ENCODE results near the gene WDFY2.
"Not testable (repeated sequence)": the region's sequence is repeated elsewhere in the genome, so short reads cannot be mapped to it uniquely, and the experiment has no call there.

WDFY2 gene

DNA sequence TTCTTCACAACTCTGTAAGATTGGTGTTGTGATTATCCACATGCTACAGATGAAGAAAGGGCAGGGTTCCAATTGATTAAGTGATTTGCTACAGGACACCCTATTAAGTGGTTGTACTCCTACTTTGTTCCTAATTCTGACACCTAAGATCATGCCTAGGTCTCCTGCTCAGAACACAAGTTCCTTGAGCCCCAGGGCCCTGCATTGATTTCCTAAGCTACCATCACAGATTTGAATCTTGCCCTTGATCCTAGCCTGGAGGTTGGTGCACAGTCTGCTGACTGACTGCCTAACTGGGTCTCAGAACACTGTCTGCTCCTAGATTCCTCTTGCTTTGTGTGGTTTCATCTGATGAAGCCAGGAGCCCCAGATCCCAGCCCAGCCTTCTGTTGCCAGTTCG lies 19.6 kb upstream of the WDFY2 start:
- no peak for DNase-seq

- DNase-seq: not testable (repeated sequence)
Measured at GRCh38 chr13:51569001-51569400, 15.3 kb upstream of the WDFY2 start.

- DNase-seq: no peak
Measured at GRCh38 chr13:51576754-51577153, 7.5 kb upstream of the WDFY2 start.

GRCh38 chr13:51577690-51578089 lies 6.6 kb upstream of the WDFY2 start:
- DNase-seq: no peak

- no peak for DNase-seq
Measured at GRCh38 chr13:51579676-51580075, 4.6 kb upstream of the WDFY2 start.

DNA sequence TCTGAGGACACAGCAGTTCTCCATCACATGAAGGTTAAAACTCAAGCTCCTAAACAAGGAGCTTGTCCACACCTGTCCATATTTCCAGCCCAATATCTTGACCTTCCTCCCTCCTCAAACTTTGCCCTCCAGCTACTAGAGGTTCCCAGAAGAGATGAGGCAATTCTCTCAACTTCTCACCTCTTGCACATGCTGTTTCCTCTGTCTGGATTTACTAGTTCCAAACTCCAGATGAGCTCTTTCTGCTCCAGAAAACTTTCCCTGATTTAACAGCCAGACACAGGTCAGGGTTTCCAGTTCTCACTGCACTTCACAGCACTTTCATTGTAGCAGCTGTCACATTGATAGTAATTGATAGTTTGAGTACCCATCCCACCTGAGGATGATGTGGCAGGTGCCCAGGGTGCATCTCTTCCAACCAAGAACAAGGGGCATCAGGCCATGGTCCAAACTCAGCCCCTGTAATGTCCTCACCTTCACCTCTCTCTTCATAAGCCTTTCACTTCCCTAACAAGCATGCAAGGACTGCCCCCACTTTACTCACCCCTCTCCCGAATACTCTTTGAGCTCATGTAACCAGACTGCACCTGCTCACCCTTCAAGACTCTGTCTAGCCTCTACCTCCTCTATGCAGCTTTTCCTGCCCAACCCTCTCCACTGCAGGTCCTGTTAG lies 3.0 kb upstream of the WDFY2 start:
- no peak for DNase-seq

DNA sequence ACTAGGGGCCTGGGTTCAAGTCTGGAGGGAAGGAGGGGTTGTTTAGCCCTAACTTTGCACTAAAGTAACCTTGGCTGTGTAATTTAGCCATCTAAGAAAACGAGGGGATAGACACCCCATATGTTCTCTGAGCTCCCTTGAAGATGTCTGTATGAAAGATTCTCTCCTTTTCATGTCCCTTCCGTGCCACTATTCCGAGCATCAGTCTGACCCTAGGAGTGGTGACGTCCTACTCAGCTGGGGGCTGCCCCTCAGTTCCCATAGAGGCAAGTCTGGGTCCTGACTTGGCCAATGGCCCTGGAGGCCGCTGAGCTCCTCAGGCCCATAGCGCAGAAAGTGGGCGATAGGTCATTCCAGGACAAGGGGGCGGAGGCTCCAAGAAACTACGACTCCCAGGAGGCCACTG lies 790 bp upstream of the WDFY2 start:
- no peak for DNase-seq

- peak; percentile 70 to 80 for DNase-seq
Measured at GRCh38 chr13:51584731-51585672, 740 bp downstream of the WDFY2 start.

GRCh38 chr13:51585696-51586095 lies 1.4 kb downstream of the WDFY2 start:
- no peak for DNase-seq

- no peak for DNase-seq
Measured at GRCh38 chr13:51587372-51587771, 3.1 kb downstream of the WDFY2 start.

GRCh38 chr13:51588406-51588949 lies 4.2 kb downstream of the WDFY2 start:
- DNase-seq: no peak

GRCh38 chr13:51589793-51590192 lies 5.5 kb downstream of the WDFY2 start:
- DNase-seq: no peak

GRCh38 chr13:51590231-51590970 lies 6.1 kb downstream of the WDFY2 start:
- no peak for DNase-seq

DNA sequence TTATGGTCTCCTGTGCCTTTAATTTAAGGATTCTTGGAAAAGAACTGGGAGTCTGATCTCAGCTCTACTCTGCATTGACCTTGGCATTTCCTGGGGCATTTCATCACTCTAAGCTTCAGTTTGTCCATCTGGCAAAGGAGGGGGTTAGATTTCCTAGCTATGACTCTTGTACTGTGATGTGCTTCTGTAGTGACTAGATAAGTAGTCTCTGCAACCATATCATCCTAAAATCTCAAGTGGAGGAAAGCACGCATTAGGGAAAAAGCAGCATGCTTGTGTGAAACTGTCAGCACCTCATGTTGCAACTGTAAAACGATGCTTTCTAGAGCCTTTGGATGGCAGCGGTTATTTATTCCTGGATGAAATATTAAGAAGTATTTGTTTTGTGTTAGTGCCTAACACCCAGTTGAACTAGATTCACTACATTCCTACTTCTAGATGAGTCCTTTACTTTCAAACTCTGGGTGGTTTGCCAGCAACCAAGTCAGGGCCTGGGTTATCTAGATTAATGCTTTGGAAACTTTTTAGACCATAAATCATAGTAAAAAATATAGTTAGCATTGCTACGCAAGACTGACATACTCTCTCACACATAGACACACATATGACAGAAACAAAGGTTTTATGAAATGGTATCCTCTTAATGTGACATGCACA lies 6.8 kb downstream of the WDFY2 start:
- no peak for DNase-seq

DNA sequence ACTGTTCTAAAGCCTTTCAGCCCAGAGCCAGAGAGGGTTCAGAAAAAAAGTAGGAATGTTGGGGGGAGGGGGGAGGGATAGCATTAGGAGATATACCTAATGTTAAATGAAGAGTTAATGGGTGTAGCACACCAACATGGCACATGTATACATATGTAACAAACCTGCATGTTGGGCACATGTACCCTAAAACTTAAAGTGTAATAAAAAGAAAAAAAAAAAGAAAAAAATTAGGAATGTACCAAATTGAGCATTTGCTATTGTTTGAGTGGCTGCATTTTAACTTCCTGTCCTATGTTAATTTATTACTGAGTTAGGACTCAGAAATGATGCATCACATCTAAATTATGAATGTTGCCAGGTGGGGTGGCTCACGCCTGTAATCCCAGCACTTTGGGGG lies 7.7 kb downstream of the WDFY2 start:
- not testable (repeated sequence) for DNase-seq

DNA sequence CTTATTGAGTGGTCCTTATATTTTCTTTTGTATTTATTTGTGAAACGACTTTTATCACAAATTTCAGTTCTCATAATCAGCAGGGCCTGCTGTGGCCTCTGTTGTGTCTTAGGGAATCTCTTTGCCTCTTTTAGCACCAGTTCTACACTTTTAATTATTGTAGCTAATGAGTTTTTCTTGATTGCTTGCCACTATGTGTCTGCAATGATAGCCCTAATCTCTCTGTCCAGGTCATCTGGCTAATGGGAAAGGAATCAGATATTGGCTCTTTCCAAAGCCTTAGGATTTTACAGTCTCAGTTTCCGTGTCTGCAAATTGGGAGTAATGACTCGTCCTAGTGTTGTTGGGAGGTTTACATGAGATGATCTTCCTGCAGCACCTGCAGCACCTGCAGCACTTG lies 10.2 kb downstream of the WDFY2 start:
- DNase-seq: no peak

DNA sequence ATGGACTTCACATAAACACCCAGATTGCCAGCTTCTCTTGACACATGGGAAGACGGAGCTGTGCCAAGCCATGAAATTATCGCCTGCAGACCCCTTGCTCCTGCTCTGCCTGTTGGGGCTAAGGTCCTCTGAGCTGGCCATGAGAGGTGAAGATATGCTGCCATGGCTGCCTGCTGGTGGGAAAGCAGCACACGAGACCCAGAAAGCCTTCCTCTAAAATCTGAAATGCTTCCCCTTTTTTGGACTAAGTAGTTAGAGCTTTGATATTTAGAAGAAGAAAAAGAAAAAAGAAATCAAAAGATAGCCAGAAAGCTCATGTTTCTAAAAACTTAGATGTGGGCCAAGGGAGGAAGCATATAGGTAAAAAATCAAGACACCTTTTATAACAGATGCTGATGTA lies 11.2 kb downstream of the WDFY2 start:
- DNase-seq: no peak

- DNase-seq: no peak
Measured at GRCh38 chr13:51596541-51596940, 12.3 kb downstream of the WDFY2 start.

DNA sequence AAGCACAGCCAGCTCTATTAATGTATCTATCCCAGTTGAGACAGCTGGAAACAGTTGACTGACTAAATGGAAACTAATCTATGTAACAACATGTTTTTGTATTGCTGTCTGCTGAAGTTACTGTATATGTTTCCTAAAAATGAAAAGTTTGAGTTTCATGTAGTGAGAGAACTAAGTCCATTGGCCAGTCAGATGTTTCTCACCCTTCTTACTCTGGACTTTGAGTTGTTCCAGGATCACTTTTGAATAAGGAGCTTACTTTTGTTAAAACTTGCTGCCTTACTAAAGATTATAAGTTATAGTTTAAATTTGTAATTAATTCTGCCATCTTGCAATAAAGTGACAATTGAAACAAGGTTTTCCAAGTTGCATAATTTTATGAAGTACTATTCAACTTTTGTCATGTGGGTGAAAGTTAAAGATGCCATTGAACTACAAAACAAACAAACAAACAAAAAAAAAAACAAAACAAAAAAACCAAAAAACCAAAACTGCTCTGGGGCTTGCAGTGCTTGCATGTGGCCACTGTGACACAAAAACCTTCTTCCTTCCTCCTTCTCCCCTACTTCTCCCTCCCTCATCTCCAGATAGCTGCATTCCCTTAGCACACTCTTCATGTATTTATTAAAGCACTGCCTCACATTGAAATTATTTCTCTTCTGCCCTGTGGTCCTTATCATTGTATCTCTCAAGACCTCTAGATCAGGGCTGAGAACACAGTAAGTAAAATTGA lies 15.3 kb downstream of the WDFY2 start:
- no peak for DNase-seq

- no peak for DNase-seq
Measured at GRCh38 chr13:51600703-51601102, 16.4 kb downstream of the WDFY2 start.

DNA sequence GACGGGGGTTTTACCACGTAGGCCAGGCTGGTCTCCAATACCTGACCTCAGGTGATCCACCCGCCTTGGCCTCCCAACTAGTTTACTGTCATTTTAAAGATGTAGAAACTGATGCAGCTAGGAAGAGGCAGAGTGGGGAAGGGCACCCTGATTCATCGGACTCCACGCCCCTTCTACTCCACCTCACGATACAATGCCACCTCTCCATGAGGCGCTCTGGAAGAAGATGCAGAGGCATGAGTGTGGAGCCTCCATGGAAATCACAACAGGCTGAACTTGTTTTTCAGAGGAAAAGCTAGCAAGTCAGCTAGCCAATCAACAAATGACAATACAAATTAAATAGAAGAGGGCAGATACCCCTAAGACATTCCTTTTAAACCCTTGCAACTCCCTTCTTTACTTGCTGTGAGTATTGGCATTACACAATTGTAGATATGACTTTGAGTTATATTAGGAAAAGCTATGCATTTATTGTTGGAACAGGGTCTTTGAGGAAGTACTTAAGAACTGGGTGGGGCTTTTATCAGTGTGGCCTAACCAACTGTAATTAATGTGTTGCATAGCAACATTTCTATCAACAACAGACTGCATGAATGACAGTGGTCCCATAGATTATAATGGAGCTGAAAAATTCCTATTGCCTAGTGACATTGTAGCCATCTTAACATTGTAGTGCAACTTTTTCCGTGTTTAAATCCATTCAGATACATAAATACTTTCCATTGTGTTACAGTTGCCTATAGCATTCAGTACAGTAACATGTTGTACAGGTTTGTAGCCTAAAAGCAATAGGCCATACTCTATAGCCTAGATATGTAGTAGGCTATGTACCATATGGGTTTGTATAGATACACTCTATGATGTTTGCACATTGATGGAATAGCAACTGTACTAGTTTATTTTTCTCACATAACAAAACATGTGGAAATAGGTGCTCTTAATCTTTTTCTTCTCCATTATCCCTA lies 17.6 kb downstream of the WDFY2 start:
- DNase-seq: no peak
